DMS79 treated with DMSO at 0.1 percent for 48 hours (cell line): Measurements from ENCODE around the gene MIER1.
"Not testable (repeated sequence)": the region's sequence is repeated elsewhere in the genome, so short reads cannot be mapped to it uniquely, and the experiment has no call there.

Source experiments
- DNase-seq: peaks from one replicate; lab custom pipeline; 2025; lab: John Stamatoyannopoulos, UW

The MIER1 gene

DNA sequence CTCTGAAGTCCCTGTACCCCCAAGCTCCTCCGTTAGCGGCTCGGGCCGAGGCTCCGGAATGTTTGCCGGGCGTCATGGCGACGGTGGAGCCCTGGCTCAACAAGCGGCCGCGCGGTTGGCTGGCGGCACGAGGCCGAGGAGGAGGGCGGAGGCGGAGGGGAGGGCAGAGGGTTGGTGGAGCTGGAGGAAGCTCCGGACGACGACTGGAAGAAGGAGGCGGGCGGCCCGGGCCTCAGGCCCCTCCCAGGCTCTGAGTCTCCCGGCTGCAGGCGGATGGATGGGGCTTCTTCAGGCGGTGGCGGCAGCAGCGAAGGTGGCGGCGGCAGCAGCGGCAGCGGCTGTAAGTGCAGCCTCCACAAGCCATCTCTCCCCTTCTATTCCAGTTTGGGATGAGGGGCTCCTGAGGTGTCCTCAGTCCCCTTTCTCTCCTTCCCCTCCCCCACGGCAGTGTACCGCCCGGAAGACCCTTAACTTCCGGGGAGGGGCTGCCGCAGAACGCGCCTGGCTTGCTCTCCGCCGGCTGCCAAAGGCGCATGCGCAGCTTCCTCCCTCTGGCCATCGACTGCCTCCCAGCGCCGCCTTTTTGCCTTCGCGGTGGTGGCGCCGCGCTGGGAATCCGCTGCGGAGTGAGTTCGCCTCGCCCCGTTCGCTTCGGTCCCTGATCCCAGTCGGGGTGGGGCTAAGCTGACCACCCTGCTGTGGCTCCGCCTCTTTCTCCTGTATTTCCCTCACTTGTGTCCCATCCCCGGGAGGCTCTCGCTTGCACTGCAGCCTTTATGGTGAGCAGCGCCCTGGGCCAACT lies at the start of gene MIER1, which contains the start of gene DNAI4:
TSS of gene MIER1 (plus strand) at position 235 of the 802 bp plus-strand sequence. CDS start at position 274, 39 bp downstream.
TSS of gene DNAI4 (minus strand) at position 101 of the 802 bp plus-strand sequence. CDS start at position 76, 25 bp downstream.
- peak; percentile 97 for DNase-seq

DNA sequence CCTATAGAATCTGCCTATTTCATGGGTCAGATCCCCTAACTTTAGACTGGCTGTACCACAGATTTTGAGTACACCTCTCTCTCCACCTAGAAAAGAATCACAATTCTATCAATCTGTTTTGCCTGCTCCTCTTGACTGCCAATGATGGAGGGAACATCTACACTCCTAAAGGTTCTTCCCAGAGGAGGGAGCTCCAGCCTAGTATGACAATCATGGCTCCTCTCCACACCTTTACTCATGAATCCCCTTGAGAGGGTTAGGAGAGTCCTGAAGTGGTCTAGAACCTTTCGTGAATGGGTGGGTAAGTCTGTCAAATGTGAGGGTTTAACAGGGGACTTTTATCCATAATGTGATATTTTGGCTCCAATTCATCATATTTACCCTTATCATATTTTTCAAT lies 48.1 kb upstream of the MIER1 start:
- DNase-seq: no peak

DNA sequence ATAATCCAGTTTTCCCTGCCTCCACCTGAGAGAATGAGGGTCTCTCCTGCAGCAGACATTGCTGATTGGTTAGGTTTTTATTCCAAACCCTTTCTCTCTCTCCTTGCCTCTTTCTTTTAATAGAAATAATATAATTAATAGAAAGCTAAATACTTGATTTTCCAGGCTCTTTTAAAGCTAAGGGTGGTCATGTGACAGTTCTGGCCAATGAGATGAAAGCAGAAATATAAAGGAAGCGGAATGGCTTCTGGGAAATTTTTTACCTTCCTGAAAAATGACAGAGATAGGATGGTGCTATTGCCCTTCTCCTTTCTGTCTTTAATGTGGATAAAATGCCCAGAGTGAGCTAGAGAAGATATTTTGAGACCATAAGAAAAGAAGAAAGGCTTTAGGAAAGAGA lies 35.8 kb upstream of the MIER1 start:
- DNase-seq: no peak

DNA sequence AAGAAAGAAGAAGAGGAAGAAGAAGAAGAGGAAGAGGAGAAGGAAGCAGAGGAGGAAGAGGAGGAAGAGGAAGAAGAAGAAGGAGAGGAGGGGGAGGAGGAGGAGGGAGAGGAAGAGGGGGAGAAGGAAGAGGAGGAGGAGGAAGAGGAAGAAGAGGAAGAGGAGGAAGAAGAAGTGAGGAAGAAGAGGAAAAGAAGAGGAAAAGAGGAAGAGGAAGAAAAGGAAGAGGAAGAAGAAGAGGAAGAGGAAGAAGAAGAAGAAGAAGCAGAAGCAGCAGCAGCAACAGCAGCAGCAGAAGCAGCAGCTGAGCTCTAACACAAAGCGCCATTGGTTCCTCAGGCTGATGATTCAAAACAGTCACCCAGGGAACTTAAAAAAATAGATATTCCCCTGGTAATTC lies 34.2 kb upstream of the MIER1 start:
- DNase-seq: no peak

DNA sequence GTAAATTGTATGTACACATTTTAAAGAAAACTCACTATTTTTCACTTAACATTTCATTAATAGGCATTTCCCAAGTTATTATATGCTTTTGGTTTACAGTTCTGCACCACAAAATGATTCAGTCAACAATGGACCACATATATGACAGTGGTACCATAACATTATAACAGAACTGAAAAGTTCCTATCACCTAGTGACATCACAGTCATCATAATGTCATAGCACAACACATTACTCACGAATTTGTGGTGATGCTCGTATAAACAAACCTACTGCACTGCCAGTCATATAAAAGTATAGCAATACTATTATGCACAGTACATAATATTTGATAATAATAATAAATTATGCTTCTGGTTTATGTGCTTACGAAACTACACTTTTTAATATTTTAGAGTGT lies 31.1 kb upstream of the MIER1 start:
- DNase-seq: no peak

DNA sequence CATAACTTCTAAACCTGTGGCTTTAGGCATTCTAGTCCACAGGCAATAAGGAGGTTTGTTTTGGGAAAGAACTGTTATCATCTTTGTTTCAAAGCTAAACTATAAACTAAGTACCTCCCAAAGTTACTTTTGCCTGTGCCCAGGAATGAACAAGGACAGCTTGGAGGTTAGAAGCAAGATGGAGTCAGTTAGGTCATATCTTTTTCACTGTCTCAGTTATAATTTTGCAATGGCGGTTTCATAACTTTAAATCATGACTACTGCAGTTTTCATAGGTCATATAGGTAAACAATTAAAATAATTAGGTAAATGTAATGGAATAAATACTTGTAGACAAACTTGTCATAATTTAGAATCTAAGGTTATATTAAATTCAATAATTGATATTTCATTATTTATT lies 9.6 kb upstream of the MIER1 start:
- DNase-seq: not testable (repeated sequence)

DNA sequence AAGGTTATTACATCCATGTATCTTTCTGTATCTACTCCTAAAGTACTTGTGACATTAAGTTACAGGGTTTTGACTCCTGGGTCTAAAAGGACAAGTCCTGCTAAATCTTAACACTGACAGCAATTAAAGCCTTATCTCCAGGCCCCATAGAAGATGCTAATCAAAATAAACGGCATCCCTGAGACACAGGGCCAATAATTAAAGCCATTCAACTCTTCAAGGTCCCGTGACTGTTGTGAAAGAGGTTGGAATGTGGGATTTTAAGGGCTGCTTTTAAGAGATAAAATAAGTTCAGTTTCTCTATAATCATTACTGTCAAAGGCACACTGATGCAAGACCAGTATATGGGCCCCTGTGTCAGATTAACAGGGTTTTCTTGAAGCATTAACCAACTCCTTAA lies 8.5 kb upstream of the MIER1 start:
- no peak for DNase-seq

DNA sequence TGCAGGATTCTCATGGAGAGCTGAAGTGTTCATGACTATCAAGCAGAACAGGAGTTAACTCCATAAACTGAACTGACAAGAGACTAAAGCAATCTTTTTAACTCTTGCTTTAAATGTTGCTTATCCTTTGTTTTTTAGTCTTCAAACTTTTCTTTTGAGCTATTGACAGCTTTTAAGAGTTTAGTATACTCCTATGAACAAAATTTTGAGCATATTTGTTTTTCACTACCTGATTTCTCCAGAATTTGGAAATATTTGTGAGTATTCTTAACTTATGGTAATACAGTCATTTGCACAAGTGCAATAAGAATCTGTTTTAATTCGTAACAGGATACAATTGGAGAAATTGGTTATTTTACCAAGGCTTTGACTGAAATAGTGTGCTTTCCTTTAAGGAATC lies 7.3 kb upstream of the MIER1 start:
- no peak for DNase-seq

DNA sequence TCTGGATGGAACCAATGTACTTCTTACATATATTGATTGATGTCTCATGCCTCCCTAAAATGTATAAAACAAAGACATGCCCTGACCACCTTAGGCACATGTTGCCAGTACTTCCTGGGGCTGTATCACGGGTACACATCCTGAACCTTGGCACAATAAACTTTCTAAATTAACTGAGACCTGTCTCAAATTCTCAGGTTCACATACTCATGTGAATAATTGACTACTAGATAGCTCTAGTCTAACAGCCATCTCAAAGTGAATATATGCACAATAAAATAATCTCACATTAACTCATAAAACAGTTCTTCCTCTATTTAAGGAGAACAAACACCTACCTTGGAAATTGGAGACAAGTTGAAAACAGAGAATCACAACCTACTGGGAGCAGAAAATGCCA lies 5.7 kb upstream of the MIER1 start:
- no peak for DNase-seq

DNA sequence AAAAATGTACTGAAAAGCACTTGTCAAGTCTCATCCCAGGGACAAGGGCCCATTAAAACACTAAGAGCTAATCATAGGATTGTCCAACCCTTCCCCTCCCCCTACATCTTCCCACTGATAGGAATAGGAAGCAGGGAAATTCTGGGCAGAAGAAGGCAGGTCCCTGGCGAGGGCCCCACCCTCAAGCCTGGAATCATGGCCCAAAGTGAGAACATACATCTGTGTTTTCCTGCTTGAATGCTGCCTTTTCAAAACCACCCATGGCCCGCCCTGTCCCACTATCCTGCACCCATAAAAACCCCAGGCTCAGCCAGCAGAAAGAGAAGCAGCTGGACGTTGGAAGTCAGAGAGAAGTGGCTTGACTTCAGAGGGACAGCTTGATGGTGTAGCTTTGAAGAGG lies 5.0 kb upstream of the MIER1 start:
- DNase-seq: no peak

DNA sequence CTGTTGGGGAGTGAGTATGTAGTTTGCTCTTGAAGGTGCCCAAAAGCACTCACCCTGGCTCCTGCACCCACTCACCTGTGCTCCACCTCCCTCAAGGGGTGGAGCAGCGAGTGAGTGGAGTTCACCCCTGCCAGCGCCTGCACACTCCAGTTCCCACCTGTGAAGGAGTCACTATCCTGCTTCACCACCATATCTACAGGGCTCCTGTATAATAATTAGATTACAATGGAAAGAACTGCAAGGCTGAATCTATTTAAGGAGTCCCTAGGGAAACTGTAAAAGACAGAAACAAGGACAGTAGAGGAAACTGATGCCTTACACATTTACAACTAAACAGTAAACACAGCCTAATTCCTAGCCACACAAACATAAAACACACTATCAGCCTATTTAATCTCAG lies 4.2 kb upstream of the MIER1 start:
- DNase-seq: no peak

DNA sequence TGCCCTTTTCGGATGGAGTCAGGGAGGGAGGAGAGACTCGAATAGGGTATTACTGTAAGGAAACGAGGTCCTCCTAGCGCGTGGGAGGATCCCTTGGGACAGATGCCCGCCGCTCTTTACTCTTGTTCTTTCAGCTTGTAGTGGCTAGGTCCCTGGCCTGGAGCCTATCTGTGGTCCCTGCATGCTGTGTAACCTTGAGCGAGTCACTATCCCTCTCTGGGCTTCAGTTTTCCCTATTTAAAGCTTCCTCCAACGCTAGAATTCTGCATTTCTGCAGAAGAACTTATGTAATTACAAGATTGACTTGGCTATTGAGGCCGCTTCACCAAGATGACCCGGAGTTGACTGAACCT lies 744 bp downstream of the MIER1 start:
- DNase-seq: peak; percentile 76

DNA sequence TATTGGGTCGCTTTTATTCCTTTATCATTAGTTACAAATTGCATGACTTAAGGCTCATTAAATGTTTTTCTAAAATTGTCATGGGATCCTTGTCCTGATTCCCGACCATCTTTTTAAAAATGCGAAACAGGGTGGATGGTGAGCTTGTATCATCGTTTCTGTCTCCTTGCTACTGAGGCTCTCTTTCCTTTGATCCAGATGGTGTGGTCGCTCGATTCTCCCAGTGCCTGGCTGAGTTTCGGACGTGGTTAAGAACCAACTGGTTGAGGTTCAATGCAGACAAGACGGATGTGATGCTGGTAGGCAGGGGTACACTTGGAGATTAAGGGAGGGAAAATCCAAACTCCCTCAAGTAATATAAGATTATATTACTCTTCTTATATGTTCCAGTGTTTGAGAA lies 1.2 kb downstream of the MIER1 start:
- DNase-seq: peak; percentile 47

DNA sequence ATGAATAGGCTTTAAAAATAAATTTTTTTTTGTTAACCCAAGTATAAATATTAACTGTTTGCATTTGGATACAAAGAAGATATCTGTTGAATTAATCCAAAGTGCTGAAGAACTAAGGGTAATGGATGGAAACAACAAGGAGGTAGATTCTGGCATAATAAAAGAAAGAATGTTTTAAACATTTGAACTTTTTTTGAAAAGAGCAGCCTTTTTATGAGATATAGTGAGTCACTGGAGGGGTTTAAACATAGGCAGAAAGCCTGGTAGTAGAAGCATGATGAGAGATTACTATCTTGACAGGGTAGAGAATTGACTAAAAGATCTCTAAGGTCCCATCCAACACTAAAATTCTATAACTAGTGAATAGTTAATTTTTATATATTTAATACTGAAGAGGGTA lies 2.7 kb downstream of the MIER1 start:
- no peak for DNase-seq

DNA sequence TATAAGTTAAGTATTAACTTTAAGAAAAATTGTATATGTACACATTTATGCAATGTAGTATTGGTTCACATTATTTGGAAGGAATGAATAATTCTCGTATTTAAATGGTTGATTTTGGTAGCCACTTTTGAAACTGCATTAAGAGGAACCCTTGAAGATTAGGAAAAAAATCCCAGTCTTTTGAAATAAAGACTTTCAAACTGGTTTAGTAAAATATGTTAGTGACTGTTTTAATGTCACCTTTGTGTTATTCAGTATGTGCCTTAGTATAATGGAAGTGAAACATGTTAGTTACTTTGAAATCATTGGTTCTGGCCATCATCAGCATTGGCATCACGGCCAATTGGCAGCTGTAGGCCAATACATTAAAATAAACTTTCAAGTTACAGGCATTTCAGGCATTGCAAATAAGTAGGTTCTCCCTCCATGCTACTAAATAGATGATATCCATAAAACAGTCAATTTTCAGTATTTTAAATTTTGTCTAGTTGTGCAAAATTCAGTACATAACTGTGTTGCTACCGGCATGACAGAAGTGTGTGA lies 4.4 kb downstream of the MIER1 start:
- DNase-seq: no peak

DNA sequence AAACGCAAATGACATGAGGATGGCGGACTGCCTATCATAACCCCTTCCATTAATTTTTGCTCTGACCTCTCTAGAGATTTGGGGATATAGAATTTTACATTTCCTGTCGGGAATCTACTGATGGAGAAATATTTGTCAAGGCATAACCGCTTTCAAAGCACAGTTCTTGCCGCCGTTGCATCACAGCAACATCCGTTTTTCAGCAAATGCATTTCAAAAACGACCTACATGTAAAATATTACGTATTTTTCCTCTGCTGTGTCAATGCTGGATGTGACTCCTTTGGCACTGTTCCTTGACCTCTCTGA lies 4.9 kb downstream of the MIER1 start:
- DNase-seq: no peak

DNA sequence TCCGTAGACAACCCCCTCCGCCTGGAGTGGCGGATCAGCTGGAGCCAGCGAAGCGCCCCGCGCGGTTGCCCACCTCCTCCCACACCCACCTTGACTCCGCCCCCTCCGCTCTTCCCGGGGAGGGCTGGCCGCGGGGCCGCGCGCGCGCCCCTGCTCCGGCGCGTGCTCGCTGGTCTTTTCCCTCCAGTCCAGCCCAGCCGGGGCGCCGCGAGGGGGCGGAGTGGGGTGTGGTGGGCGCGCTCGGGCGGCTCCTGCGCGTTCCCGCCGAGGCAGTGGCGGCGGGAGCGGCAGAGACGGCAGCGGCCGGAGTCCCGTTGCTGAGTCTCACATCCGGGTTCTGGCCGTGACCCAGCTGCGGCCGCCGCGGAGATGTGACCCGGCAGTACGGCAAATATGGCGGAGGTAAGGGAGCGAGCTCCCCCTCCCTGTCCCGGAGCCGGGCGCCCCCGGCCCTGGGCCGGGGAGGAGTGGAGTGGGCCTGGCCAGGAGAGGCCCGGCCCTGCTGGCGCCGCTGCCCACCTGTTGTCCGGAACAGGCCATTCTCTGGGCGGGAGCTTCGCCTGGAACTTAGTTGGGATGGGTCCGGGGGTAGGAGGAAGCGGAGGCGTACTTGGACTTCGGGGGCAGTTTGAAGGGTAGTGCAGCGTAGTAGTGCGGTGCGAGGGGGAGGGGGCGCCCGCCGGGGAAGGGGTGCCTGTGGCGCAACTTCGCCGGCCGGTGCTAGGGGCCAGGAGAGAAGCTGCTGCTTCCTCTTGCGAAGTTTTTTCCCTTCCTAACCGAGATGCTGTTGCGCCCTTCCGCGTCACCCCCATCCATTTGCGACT lies 5.4 kb downstream of the MIER1 start:
- peak; percentile 97 for DNase-seq

DNA sequence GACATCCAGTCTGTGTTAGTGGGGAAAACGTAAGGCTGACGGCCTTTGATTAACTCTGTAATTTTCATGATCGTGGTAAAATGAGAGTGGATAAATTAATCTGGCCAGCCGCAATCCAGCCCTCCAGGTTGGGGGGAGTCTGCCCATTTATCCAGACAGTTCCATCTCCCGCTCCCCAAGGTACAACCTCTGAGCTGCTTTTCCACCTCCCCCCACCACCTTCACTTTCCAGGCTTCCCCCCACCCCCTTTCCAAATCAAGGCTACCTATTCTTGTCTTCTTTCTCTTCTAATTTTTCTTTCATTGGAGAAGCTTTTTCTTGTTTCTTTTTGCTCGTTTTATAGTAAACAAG lies 6.0 kb downstream of the MIER1 start:
- peak; percentile 44 for DNase-seq

DNA sequence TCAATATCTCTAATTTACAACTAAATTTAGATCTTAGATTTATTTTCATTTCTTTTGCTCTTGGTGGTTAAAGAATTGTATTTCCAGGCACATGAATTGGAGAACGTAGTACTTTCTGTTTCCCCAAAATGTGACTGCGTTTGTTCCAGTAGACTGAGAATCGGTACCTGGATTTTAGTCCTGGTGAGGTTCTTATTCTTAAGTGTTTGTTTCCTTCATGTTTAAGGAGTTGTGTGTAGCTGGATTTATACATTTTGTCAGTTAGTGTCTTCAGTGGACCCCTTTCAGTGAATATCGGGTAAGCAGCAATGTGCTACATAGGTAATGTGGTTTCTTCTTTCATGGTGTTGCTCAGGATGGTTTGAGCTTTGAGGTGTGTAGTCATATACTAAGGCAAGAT lies 6.8 kb downstream of the MIER1 start:
- DNase-seq: peak; percentile 35

DNA sequence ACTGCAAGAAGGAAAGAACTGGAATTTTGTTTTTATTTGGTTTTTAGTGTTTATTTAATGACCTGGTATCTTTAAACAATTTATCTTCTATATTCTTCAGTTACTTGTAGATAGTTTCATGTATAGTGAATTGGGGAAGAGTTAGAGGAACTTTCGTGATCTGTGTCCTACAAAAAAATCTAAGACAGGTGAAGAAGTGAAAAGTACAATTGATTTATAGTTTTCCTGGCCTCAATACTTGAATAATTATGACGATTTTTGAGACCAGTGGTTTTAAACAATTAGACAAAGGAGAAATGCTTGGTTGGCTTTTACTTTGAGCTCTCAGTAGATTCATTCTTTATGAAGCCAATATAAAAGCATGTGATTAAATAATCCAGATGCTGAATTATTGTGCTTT lies 7.5 kb downstream of the MIER1 start:
- DNase-seq: peak; percentile 20

DNA sequence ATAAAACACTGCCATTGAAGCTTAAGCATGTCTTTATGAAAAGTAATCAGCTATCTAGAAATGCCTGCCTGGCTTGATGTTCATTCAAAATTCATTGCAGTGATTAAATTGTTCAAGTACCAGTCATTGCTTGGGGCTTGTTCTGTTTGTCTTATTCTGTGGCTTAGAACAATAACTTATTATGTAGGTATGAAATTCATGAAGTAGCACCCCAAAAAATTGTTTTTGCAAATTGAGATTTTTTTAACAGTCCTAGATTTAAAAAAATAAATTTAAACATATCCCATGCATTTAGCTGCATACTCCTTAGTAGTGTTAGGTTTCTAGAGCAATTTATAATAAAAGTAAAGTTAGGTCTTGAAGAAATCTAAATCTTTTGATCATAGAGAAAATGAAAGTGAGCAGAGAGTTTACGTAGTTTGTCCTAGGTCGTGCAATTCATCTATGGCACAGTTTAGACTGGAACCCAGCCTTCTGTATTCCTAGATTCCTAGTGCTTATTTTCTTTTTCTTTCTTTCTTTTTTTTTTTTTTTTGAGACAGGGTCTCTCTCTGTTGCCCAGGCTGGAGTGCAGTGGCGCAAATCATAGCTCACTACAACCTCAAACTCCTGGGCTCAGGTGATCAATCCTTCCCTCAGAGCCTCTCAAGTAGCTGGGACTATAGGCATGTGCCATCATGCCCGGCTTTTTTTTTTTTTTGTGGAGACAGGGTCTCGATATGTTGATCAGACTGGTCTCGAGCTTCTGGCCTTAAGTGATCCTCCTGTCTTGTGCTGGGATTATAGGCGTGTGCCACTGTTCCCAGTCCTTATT lies 9.3 kb downstream of the MIER1 start:
- DNase-seq: peak; percentile 31

DNA sequence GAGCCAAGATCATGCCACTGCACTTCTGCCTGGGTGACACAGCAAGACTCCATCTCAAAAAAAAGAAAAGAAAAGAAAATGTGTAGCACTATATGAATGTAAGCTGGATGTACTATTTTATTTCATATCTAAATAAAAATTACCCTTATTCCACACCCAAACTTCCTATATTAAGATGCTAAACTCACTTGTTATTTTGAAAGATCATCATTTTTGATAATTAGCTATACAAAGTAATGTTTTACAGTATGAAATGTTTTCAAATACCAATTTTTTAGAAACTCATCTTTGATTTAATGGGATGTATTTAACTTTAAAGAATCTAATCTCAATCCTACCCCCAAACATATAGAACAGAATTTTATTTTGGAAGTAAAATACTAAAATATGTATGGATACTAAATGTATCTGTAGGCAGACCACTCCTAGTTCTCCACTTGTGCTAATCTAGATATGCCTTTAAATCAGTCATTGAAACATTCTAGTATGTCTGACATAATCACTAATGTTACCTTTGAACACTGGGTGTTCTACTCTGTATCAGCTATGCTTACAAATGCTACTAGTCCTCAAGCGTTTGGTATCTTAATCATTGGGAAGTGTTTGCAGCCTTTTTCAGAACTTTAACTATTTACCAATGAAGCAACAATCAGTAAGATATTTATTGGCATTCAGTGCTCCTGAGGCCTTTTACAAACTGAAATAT lies 12.9 kb downstream of the MIER1 start:
- no peak for DNase-seq
